HUES6 (cell line): ENCODE data around the gene SMYD5.
"Not testable (repeated sequence)": the region's sequence is repeated elsewhere in the genome, so short reads cannot be mapped to it uniquely, and the experiment has no call there.

Experiments used
- H3K27ac ChIP-seq: 2 replicates; pipeline ENCODE4 v1.7.0; 2013; ENCODE audit warnings: low read depth, mild to moderate bottlenecking, low read length, inconsistent platforms
- H3K27me3 ChIP-seq: 2 replicates; pipeline ENCODE4 v1.6.1; 2013; ENCODE audit warnings: low read length; ENCODE audit not compliant: control insufficient read depth, insufficient read depth
- H3K36me3 ChIP-seq: 2 replicates; pipeline ENCODE4 v1.6.1; 2013; ENCODE audit warnings: low read length; ENCODE audit not compliant: control insufficient read depth, insufficient read depth
- H3K4me1 ChIP-seq: 2 replicates; pipeline ENCODE4 v1.6.1; 2013; ENCODE audit warnings: low read length; ENCODE audit not compliant: control insufficient read depth, insufficient read depth
- H3K4me3 ChIP-seq: 2 replicates; pipeline ENCODE4 v1.5.1; 2013; ENCODE audit warnings: low read depth, low read length
- H3K9ac ChIP-seq: one replicate; pipeline ENCODE4 v1.6.1; 2013; ENCODE audit warnings: mild to moderate bottlenecking, low read length
- H3K9me3 ChIP-seq: 2 replicates; pipeline ENCODE4 v1.6.1; 2013; ENCODE audit warnings: low read depth, low read length; ENCODE audit not compliant: control insufficient read depth, insufficient read depth

The SMYD5 gene

GRCh38 chr2:73214120-73215035 lies at the start of gene SMYD5:
Gene SMYD5 (plus strand): TSS chr2:73214245. CDS start chr2:73214267, 22 bp downstream.
- Histone ChIP-seq H3K9ac (peak within 1 kb of the TSS; percentile 94), H3K4me1 (peaks cover 17% of the 10 kb centered on the region), H3K27ac (peak within 1 kb of the TSS; percentile 91), H3K9me3 (no peaks in the 10 kb centered on the region), H3K36me3 (peaks cover 6% of the 10 kb centered on the region; the same call in 1 of the 2 replicates), H3K27me3 (peaks cover 6% of the 10 kb centered on the region; the same call in 1 of the 2 replicates), H3K4me3 (peak within 1 kb of the TSS; percentile 93)

GRCh38 chr2:73165978-73166377 lies 48.1 kb upstream of the SMYD5 start:
- H3K27me3 ChIP-seq, H3K36me3 ChIP-seq, H3K4me1 ChIP-seq, H3K9ac ChIP-seq, H3K27ac ChIP-seq, H3K9me3 ChIP-seq, H3K4me3 ChIP-seq: not testable (repeated sequence)

DNA sequence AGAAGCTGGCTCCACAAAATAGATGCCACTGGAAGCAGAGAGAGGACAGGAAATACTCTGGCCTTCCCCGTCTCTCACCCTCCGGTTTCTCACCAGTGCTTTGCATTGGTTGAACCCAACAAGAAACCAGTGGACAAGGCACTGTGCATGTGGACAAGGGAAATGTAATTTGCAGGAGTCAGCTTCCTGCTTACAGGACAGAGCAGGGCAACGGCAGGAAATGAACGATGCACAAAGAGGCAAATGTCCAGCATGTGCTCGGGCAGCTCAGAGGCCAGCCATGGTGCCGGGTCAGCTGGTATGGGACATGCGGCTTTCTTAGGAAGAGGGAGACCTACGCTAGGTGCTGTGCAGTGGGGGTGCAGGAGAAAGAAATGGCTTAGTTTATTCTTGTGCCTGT lies 47.2 kb upstream of the SMYD5 start:
- not testable (repeated sequence) for H3K9me3 ChIP-seq, H3K9ac ChIP-seq, H3K4me1 ChIP-seq, H3K27ac ChIP-seq, H3K27me3 ChIP-seq, H3K4me3 ChIP-seq, H3K36me3 ChIP-seq

DNA sequence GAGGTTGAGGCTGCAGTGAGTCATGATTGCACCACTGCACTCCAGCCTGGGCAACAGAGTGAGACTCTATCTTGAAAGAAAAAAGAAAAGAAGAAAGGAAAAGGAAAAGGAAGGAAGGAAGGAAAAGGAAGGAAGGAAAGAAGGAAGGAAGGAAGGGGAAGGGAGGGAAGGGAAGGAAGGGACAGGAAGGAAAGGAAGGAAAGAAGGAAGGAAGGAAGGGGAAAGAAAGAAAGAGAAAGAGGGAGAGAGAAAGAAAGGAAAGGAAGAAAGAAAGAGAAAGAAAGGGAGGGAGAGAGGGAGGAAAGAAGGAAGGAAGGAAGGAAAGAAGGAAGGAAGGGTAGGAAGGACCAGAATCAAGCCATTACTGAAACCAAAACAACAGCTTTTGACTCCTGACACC lies 45.7 kb upstream of the SMYD5 start:
- H3K36me3 ChIP-seq, result not testable (repeated sequence)
- H3K27me3 ChIP-seq, result peaks cover 14% of the 10 kb centered on the region

DNA sequence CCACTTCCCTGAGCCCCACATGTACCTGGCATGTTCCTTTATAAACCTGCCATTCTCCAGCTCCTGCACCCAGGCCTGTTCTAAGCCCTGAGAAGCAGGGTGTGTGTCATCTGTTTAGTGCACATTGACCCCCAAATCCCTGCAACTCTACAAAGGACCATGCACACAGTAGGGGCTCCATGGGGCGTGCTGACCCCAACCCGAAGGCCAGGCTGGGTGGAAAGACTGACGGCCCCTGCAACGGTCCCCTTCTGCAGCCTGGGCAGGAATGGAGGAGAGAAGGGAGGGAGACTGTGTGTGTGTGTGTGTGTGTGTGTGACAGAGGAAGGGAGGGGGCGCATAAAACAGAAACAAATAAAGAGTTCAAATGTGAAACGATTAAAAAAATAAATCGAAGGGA lies 43.7 kb upstream of the SMYD5 start:
- not testable (repeated sequence) for H3K27ac ChIP-seq, H3K9ac ChIP-seq, H3K4me1 ChIP-seq, H3K36me3 ChIP-seq, H3K9me3 ChIP-seq, H3K4me3 ChIP-seq
- H3K27me3 ChIP-seq, result peaks cover 34% of the 10 kb centered on the region

More for the DNA sequence above, 45.7 kb upstream of the SMYD5 start:
- H3K9me3 ChIP-seq, H3K4me3 ChIP-seq, H3K4me1 ChIP-seq, H3K27ac ChIP-seq, H3K9ac ChIP-seq: not testable (repeated sequence)

GRCh38 chr2:73172963-73173362 lies 41.1 kb upstream of the SMYD5 start:
- no peak overlapping the region for H3K4me3 ChIP-seq
- peaks cover 14% of the 10 kb centered on the region for H3K4me1 ChIP-seq
- H3K36me3 ChIP-seq, result no peaks in the 10 kb centered on the region
- H3K27ac ChIP-seq, result no peak overlapping the region
- no peak overlapping the region for H3K9ac ChIP-seq
- no peaks in the 10 kb centered on the region for H3K9me3 ChIP-seq
- peaks cover 59% of the 10 kb centered on the region for H3K27me3 ChIP-seq

DNA sequence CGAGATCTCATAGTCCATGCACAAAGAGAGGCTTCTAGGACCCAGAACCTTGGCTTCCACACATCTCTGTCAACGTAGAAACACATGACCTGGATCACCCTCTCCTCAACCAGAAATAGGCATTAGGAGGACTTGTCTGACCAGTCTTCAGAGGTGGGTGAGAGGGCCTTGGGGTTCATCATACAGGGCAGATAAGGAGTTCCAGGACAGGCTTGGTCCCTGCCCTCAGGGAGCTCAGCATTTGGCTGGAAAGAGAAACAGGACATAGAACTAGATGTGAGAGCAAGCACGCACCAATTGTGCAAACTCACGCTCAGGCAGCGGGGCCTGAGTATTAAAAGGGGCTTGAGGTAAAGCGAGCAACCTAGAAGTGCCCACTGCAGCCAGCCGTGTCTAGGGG lies 40.3 kb upstream of the SMYD5 start:
- H3K27me3 ChIP-seq, result peaks cover 67% of the 10 kb centered on the region
- no peak overlapping the region for H3K27ac ChIP-seq
- peaks cover 14% of the 10 kb centered on the region for H3K4me1 ChIP-seq

DNA sequence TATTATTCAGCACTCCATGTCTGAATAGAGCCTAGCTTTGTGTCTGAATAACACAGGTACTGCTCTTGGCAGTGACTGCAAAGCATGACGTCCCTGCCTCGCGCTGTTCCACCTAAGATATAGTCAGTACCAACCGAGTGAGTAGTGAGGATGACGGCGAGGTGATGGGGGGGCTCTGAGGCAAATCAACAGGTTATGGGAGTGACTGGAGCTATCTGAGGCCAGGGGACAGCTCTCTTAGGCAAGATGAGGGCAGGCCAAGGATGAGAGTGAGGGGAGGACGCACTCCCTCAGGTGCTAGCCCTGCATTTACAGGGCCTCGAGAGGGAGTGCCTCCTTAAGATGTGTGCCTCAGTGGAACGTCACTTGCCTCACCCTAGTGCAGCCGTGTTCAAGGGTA lies 39.8 kb upstream of the SMYD5 start:
- Histone ChIP-seq H3K4me3 (no peak overlapping the region), H3K9me3 (no peaks in the 10 kb centered on the region), H3K27me3 (peaks cover 71% of the 10 kb centered on the region)

More for the DNA sequence above, 40.3 kb upstream of the SMYD5 start:
- H3K9ac ChIP-seq, result no peak overlapping the region
- no peaks in the 10 kb centered on the region for H3K36me3 ChIP-seq
- no peaks in the 10 kb centered on the region for H3K9me3 ChIP-seq
- no peak overlapping the region for H3K4me3 ChIP-seq

GRCh38 chr2:73174941-73175662 lies 38.9 kb upstream of the SMYD5 start:
- no peaks in the 10 kb centered on the region for H3K9me3 ChIP-seq
- H3K27me3 ChIP-seq, result peaks cover 80% of the 10 kb centered on the region
- no peak overlapping the region for H3K9ac ChIP-seq
- H3K27ac ChIP-seq, result no peak overlapping the region
- peaks cover 14% of the 10 kb centered on the region for H3K4me1 ChIP-seq
- no peaks in the 10 kb centered on the region for H3K36me3 ChIP-seq
- H3K4me3 ChIP-seq, result peak overlapping the region; percentile 64

More for the DNA sequence above, 39.8 kb upstream of the SMYD5 start:
- Histone ChIP-seq H3K4me1 (peaks cover 14% of the 10 kb centered on the region), H3K36me3 (no peaks in the 10 kb centered on the region), H3K27ac (no peak overlapping the region), H3K9ac (no peak overlapping the region)

GRCh38 chr2:73175663-73176204 lies 38.3 kb upstream of the SMYD5 start:
- Histone ChIP-seq H3K27me3 (peaks cover 85% of the 10 kb centered on the region), H3K4me1 (peaks cover 14% of the 10 kb centered on the region), H3K9me3 (no peaks in the 10 kb centered on the region), H3K9ac (no peak overlapping the region), H3K27ac (no peak overlapping the region), H3K36me3 (no peaks in the 10 kb centered on the region), H3K4me3 (peak overlapping the region; percentile 64)
